Natural killer cell (primary cell): ENCODE results near the gene PIM1. TPM values are rescaled to one million over a fixed set of nuclear protein-coding genes. Genes with fewer than 3 reads are reported as not detected.

Experiments
- ATAC-seq, 3 donors: fragments of 150-1000 bp in 2 of 3; fragments of 200-7000 bp in 1 of 3; cut with Tn5 transposase; 1 replicate in 1 of 3; 2 replicates in 2 of 3; pipeline ENCODE4 v1.10.0; 2021; ENCODE audit warnings: mild to moderate bottlenecking in 2 of 3, moderate library complexity in 2 of 3
- DNase-seq, 2 donors: peaks; one replicate each; pipeline versions ENCODE4 v3.0.0 to v3.0.0-alpha.2; 2013 to 2021; ENCODE audit warnings: mixed read lengths in 1 of 2
- H3K27ac ChIP-seq: one replicate; pipeline ENCODE4 v1.5.1; 2013; ENCODE audit warnings: mild to moderate bottlenecking, low read length
- H3K27me3 ChIP-seq: one replicate; pipeline ENCODE4 v1.6.1; 2013; ENCODE audit warnings: low read length; ENCODE audit not compliant: control insufficient read depth, insufficient read depth
- H3K36me3 ChIP-seq: one replicate; pipeline ENCODE4 v1.6.1; 2013; ENCODE audit warnings: low read length; ENCODE audit not compliant: control insufficient read depth, insufficient read depth
- H3K4me1 ChIP-seq: one replicate; pipeline ENCODE4 v1.6.1; 2013; ENCODE audit warnings: low read length; ENCODE audit not compliant: control insufficient read depth, insufficient read depth
- H3K4me3 ChIP-seq: one replicate; pipeline ENCODE4 v1.5.1; 2013; ENCODE audit warnings: low read length
- H3K9me3 ChIP-seq: one replicate; pipeline ENCODE4 v1.6.1; 2013; ENCODE audit warnings: low read length; ENCODE audit not compliant: control insufficient read depth, insufficient read depth
- H3K27ac Mint-ChIP-seq, 2 donors: one replicate each; pipeline ENCODE4 v1.8.0; 2022; ENCODE audit warnings: mild to moderate bottlenecking in 2 of 2, mixed read lengths in 2 of 2, moderate library complexity in 1 of 2
- H3K27me3 Mint-ChIP-seq, 2 donors: one replicate each; pipeline ENCODE4 v1.8.0; 2022; ENCODE audit warnings: low read depth in 2 of 2, mixed read lengths in 2 of 2
- H3K36me3 Mint-ChIP-seq: one replicate; pipeline ENCODE4 v1.8.0; 2022; ENCODE audit warnings: mixed read lengths
- H3K4me1 Mint-ChIP-seq, 2 donors: one replicate each; pipeline ENCODE4 v1.8.0; 2022; ENCODE audit warnings: mixed read lengths in 2 of 2
- H3K4me3 Mint-ChIP-seq: one replicate; pipeline ENCODE4 v1.8.0; 2022; ENCODE audit warnings: mild to moderate bottlenecking, moderate library complexity, mixed read lengths
- H3K9me3 Mint-ChIP-seq, 2 donors: one replicate each; pipeline ENCODE4 v1.8.0; 2022; ENCODE audit warnings: mixed read lengths in 2 of 2
- CTCF ChIP-seq: fragments of 200-600 bp; IDR thresholded peaks from one replicate; pipeline ENCODE4 v1.8.0; 2022; ENCODE audit warnings: antibody characterized with exemption
- WGBS: methylation state at CpG from one replicate; pipeline ENCODE4 v1.1.7; 2013; ENCODE audit warnings: missing lambda C conversion rate; ENCODE audit not compliant: insufficient coverage; 5-methylcytosine and 5-hydroxymethylcytosine counted together
- intact Hi-C: fragments of 100-400 bp; cut with micrococcal nuclease; formaldehyde crosslinking; loops from one replicate; pipeline ENCODE4 v1.14.2; 2022
- total RNA-seq, 4 donors: library from RNA; stranded (reverse); fragments of 120-200 nt in 1 of 4; gene quantifications; one replicate each; pipeline versions ENCODE4 v1.2.3 to v1.2.4, GENCODE V29; 2013 to 2022

The PIM1 gene
- total RNA-seq, 3 donors from 2014 or later (not counting 1 experiment from before 2014, with no cell fraction given), result 188 to 242 (median 215) TPM

- DNase-seq (no peak), ATAC-seq (no peak)
- Histone ChIP-seq H3K36me3 (no peaks in the 10 kb centered on the region), H3K4me3 (no peak overlapping the region), H3K4me1 (no peaks in the 10 kb centered on the region), H3K27ac (no peak overlapping the region), H3K9me3 (no peaks in the 10 kb centered on the region), H3K27me3 (no peaks in the 10 kb centered on the region)
- Mint-ChIP-seq H3K27me3 (peaks cover 8 to 16% of the 10 kb centered on the region in 2 donors), H3K36me3 (no peaks in the 10 kb centered on the region), H3K27ac (no peak overlapping the region), H3K4me1 (peaks cover 0 to 7% of the 10 kb centered on the region in 2 donors), H3K9me3 (no peaks in the 10 kb centered on the region), H3K4me3 (no peak overlapping the region)
- no peak for TF ChIP-seq CTCF
- intact Hi-C loops, result no loop called here
- 96% methylated on average over 14 of the region's 15 CpGs for WGBS
Measured at GRCh38 chr6:37123957-37124729, 45.8 kb upstream of the PIM1 start.

GRCh38 chr6:37125774-37126492 lies 44.0 kb upstream of the PIM1 start:
- Mint-ChIP-seq H3K27me3 (peaks cover 8 to 16% of the 10 kb centered on the region in 2 donors), H3K4me3 (no peak overlapping the region), H3K4me1 (peaks cover 0 to 7% of the 10 kb centered on the region in 2 donors), H3K36me3 (no peaks in the 10 kb centered on the region), H3K9me3 (no peaks in the 10 kb centered on the region), H3K27ac (no peak overlapping the region)
- no peaks in the 10 kb centered on the region for H3K36me3 ChIP-seq
- no peaks in the 10 kb centered on the region for H3K4me1 ChIP-seq
- intact Hi-C loops, result no loop called here
- ATAC-seq (no peak), DNase-seq (no peak)
- no peaks in the 10 kb centered on the region for H3K9me3 ChIP-seq
- H3K4me3 ChIP-seq, result no peak overlapping the region
- no peaks in the 10 kb centered on the region for H3K27me3 ChIP-seq
- no peak overlapping the region for H3K27ac ChIP-seq
- no peak for TF ChIP-seq CTCF
- 66% methylated on average over 20 of the region's 20 CpGs for WGBS

- no peak for DNase-seq
- H3K4me1 ChIP-seq, result no peaks in the 10 kb centered on the region
- 88% methylated on average over 5 of the region's 6 CpGs for WGBS
- Mint-ChIP-seq H3K36me3 (no peaks in the 10 kb centered on the region), H3K4me1 (peaks cover 0 to 7% of the 10 kb centered on the region in 2 donors), H3K9me3 (no peaks in the 10 kb centered on the region), H3K27ac (no peak overlapping the region), H3K27me3 (peaks cover 8 to 16% of the 10 kb centered on the region in 2 donors), H3K4me3 (no peak overlapping the region)
- no peak overlapping the region for H3K27ac ChIP-seq
- TF ChIP-seq CTCF, result no peak
- intact Hi-C loops, result no loop called here
- H3K36me3 ChIP-seq, result no peaks in the 10 kb centered on the region
- no peaks in the 10 kb centered on the region for H3K9me3 ChIP-seq
- H3K4me3 ChIP-seq, result no peak overlapping the region
- no peaks in the 10 kb centered on the region for H3K27me3 ChIP-seq
- ATAC-seq, result no peak
Measured at GRCh38 chr6:37126493-37126958, 43.4 kb upstream of the PIM1 start.
